Measurements from ENCODE around the gene RFK.

GRCh38 chr9:76405868-76406267 is 11.6 kb upstream of the RFK start:
- TF ChIP-seq POLR2A (IDR thresholded peaks at IDR 0.05): no peak
- no peak for TF ChIP-seq CTCF (IDR thresholded peaks at IDR 0.05)

Measured in heart left ventricle (tissue), 13 donors.